HepG2 (cell line): ENCODE results near the gene ZNF526. TPM values are rescaled to one million over a fixed set of nuclear protein-coding genes. Genes with fewer than 3 reads are reported as not detected.

Experiments used
- CHCHD3 ChIP-seq: sonication (generic); formaldehyde crosslinking; IDR thresholded peaks from 2 replicates; pipeline ENCODE4 v1.8.0; 2022; ENCODE audit warnings: mild to moderate bottlenecking, missing genetic modification reagents, moderate library complexity
- DPF2 ChIP-seq: sonication (generic); formaldehyde crosslinking; IDR thresholded peaks from 2 replicates; pipeline ENCODE4 v1.4.0; 2020; ENCODE audit warnings: mild to moderate bottlenecking, low read depth, missing genetic modification reagents, borderline replicate concordance
- HNRNPK ChIP-seq: fragments of 200-400 bp; formaldehyde crosslinking; IDR thresholded peaks from 2 replicates; pipeline ENCODE4 v1.6.1; 2018; ENCODE audit warnings: low read length, low read depth, moderate library complexity, mild to moderate bottlenecking; ENCODE audit not compliant: poor library complexity, severe bottlenecking
- KDM5B ChIP-seq: sonication (generic); formaldehyde crosslinking; IDR thresholded peaks from 2 replicates; pipeline ENCODE4 v1.4.0; 2020; ENCODE audit warnings: missing genetic modification reagents, mild to moderate bottlenecking, borderline replicate concordance
- MAF1 ChIP-seq: sonication (generic); formaldehyde crosslinking; IDR thresholded peaks from 2 replicates; pipeline ENCODE4 v1.5.0; 2020; ENCODE audit warnings: missing genetic modification reagents, borderline replicate concordance
- NR2F6 ChIP-seq, 2 experiments: IDR thresholded peaks; 2 replicates each; pipeline ENCODE4 v1.6.1; 2016; ENCODE audit warnings: antibody characterized with exemption in 1 of 2, mild to moderate bottlenecking in 1 of 2
- PHF8 ChIP-seq: sonication (generic); formaldehyde crosslinking; IDR thresholded peaks from 2 replicates; pipeline ENCODE4 v1.5.0; 2020; ENCODE audit warnings: missing genetic modification reagents
- RBFOX2 ChIP-seq: fragments of 200-400 bp; formaldehyde crosslinking; IDR thresholded peaks from 2 replicates; pipeline ENCODE4 v1.6.1; 2017; ENCODE audit warnings: low read depth, mild to moderate bottlenecking, low read length
- SKI ChIP-seq: fragments of 450-650 bp; IDR thresholded peaks from one replicate; pipeline ENCODE4 v1.6.1; 2018; ENCODE audit warnings: mild to moderate bottlenecking; ENCODE audit not compliant: partially characterized antibody
- THAP11 ChIP-seq: IDR thresholded peaks from 2 replicates; pipeline ENCODE4 v1.6.1; 2016; ENCODE audit warnings: missing biosample characterization, missing genetic modification reagents
- ZNF264 ChIP-seq: sonication (generic); formaldehyde crosslinking; IDR thresholded peaks from 2 replicates; pipeline ENCODE4 v1.4.0; 2020; ENCODE audit warnings: missing genetic modification reagents
- ZNF44 ChIP-seq: sonication (generic); formaldehyde crosslinking; IDR thresholded peaks from 2 replicates; pipeline ENCODE4 v1.5.1; 2020; ENCODE audit warnings: mild to moderate bottlenecking, missing genetic modification reagents
- polyA plus RNA-seq, 8 experiments: library from polyadenylated mRNA; depleted of rRNA in 3 of 8; stranded (reverse) in 7 of 8; unstranded in 1 of 8; fragments of >200 nt; fragmentation: Illumina TruSeq in 4 of 8; extraction: Trizol in 4 of 8; gene quantifications; 2 replicates each; pipeline versions ENCODE4 v1.2.1 to v1.2.3, GENCODE V29; 2011 to 2016; ENCODE audit warnings: low read depth in 4 of 8, missing spikeins in 1 of 8, mixed read lengths in 1 of 8; ENCODE audit not compliant: insufficient read depth in 1 of 8
- total RNA-seq, 5 experiments: library from RNA; depleted of rRNA; stranded (reverse); fragments of >200 nt; fragmentation: Illumina TruSeq; extraction: Trizol; gene quantifications; 2 replicates each; pipeline ENCODE4 v1.2.3, GENCODE V29; 2016; ENCODE audit warnings: low read depth in 1 of 5
- TF ChIP-seq, protein P1 (sequence below): sonication (generic); formaldehyde crosslinking; IDR thresholded peaks from 2 replicates; pipeline ENCODE4 v1.4.0; 2020; ENCODE audit warnings: missing genetic modification reagents
- TF ChIP-seq, protein P2 (sequence below): sonication (generic); formaldehyde crosslinking; IDR thresholded peaks from 2 replicates; pipeline ENCODE4 v1.8.0; 2022; ENCODE audit warnings: missing genetic modification reagents, mild to moderate bottlenecking, moderate library complexity, borderline replicate concordance
- TF ChIP-seq, protein P3 (sequence below): sonication (generic); formaldehyde crosslinking; IDR thresholded peaks from 2 replicates; pipeline ENCODE4 v1.4.0; 2020; ENCODE audit warnings: low read depth, mild to moderate bottlenecking, missing genetic modification reagents
- TF ChIP-seq, protein P4 (sequence below): IDR thresholded peaks from 2 replicates; pipeline ENCODE4 v1.4.0; 2020; ENCODE audit warnings: mild to moderate bottlenecking, missing genetic modification reagents
- TF ChIP-seq, protein P5 (sequence below): sonication (generic); formaldehyde crosslinking; IDR thresholded peaks from 2 replicates; pipeline ENCODE4 v1.4.0; 2020; ENCODE audit warnings: low read depth, mild to moderate bottlenecking, missing genetic modification reagents

The ZNF526 gene
- total and polyA plus RNA-seq, 2 of the 13 experiments (the other 11 are each of a cell fraction or from before 2014, with no cell fraction given) = 3.3 to 8.4 TPM

DNA sequence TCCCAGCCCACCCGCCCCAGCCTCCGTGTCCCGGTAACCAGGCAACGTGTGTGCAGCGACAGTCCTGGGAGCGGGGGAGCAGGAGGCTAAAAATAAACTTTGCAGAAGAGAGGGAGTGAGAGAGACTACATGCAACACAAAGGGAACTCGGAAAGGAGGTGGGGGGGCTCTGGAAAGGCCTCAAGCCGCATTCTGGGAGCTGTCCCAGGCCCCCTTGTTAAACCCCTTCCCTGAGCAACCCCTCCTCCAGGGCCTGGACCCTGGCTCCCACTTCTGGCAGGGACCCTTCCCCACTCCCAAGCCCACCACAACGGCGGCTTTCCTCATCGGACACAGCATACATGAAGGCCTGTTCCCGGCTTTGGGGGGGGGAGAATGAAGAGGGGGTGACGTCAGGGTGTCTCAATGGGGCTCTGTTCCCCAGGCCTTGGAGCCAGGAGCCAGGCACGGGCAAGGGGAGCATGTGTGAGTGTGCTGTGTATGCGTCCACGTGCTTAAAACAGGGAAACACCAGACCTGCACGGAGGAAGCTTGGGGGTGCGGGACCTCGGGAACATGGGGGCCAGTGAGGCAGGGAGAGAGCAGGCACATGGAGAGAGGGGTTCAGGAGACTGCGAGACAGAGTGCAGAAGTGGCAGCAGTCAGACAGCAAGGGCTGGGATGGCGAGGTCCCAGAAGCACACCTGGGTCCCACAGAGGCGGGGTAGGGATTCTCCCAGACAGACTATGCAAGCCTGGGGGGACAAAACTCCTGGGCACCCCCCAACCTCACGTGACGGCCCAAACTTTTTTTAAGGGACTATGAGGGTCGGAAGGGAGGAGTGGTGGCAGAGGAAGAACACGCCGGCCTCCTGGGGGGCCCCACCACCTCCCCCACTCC lies 32.5 kb downstream of the ZNF526 start (continued):
- TF ChIP-seq, protein P1, sequence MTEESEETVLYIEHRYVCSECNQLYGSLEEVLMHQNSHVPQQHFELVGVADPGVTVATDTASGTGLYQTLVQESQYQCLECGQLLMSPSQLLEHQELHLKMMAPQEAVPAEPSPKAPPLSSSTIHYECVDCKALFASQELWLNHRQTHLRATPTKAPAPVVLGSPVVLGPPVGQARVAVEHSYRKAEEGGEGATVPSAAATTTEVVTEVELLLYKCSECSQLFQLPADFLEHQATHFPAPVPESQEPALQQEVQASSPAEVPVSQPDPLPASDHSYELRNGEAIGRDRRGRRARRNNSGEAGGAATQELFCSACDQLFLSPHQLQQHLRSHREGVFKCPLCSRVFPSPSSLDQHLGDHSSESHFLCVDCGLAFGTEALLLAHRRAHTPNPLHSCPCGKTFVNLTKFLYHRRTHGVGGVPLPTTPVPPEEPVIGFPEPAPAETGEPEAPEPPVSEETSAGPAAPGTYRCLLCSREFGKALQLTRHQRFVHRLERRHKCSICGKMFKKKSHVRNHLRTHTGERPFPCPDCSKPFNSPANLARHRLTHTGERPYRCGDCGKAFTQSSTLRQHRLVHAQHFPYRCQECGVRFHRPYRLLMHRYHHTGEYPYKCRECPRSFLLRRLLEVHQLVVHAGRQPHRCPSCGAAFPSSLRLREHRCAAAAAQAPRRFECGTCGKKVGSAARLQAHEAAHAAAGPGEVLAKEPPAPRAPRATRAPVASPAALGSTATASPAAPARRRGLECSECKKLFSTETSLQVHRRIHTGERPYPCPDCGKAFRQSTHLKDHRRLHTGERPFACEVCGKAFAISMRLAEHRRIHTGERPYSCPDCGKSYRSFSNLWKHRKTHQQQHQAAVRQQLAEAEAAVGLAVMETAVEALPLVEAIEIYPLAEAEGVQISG (CRISPR knock-in tag) = no peak
- no peak for TF ChIP-seq DPF2 (CRISPR knock-in tag)
- no peak for TF ChIP-seq ZNF44 (CRISPR knock-in tag)
- no peak for TF ChIP-seq KDM5B (CRISPR knock-in tag)
- no peak for TF ChIP-seq CHCHD3 (CRISPR knock-in tag)
- no peak for TF ChIP-seq NR2F6 (IDR thresholded peaks at IDR 0.05)
- TF ChIP-seq NR2F6 (CRISPR knock-in tag; IDR thresholded peaks at IDR 0.05) = no peak
- TF ChIP-seq, protein P2, sequence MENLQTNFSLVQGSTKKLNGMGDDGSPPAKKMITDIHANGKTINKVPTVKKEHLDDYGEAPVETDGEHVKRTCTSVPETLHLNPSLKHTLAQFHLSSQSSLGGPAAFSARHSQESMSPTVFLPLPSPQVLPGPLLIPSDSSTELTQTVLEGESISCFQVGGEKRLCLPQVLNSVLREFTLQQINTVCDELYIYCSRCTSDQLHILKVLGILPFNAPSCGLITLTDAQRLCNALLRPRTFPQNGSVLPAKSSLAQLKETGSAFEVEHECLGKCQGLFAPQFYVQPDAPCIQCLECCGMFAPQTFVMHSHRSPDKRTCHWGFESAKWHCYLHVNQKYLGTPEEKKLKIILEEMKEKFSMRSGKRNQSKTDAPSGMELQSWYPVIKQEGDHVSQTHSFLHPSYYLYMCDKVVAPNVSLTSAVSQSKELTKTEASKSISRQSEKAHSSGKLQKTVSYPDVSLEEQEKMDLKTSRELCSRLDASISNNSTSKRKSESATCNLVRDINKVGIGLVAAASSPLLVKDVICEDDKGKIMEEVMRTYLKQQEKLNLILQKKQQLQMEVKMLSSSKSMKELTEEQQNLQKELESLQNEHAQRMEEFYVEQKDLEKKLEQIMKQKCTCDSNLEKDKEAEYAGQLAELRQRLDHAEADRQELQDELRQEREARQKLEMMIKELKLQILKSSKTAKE = no peak
- TF ChIP-seq, protein P3, sequence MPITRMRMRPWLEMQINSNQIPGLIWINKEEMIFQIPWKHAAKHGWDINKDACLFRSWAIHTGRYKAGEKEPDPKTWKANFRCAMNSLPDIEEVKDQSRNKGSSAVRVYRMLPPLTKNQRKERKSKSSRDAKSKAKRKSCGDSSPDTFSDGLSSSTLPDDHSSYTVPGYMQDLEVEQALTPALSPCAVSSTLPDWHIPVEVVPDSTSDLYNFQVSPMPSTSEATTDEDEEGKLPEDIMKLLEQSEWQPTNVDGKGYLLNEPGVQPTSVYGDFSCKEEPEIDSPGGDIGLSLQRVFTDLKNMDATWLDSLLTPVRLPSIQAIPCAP (CRISPR knock-in tag) = no peak
- TF ChIP-seq ZNF264 (CRISPR knock-in tag) = no peak
- TF ChIP-seq HNRNPK = no peak
- no peak for TF ChIP-seq SKI
- TF ChIP-seq, protein P4, sequence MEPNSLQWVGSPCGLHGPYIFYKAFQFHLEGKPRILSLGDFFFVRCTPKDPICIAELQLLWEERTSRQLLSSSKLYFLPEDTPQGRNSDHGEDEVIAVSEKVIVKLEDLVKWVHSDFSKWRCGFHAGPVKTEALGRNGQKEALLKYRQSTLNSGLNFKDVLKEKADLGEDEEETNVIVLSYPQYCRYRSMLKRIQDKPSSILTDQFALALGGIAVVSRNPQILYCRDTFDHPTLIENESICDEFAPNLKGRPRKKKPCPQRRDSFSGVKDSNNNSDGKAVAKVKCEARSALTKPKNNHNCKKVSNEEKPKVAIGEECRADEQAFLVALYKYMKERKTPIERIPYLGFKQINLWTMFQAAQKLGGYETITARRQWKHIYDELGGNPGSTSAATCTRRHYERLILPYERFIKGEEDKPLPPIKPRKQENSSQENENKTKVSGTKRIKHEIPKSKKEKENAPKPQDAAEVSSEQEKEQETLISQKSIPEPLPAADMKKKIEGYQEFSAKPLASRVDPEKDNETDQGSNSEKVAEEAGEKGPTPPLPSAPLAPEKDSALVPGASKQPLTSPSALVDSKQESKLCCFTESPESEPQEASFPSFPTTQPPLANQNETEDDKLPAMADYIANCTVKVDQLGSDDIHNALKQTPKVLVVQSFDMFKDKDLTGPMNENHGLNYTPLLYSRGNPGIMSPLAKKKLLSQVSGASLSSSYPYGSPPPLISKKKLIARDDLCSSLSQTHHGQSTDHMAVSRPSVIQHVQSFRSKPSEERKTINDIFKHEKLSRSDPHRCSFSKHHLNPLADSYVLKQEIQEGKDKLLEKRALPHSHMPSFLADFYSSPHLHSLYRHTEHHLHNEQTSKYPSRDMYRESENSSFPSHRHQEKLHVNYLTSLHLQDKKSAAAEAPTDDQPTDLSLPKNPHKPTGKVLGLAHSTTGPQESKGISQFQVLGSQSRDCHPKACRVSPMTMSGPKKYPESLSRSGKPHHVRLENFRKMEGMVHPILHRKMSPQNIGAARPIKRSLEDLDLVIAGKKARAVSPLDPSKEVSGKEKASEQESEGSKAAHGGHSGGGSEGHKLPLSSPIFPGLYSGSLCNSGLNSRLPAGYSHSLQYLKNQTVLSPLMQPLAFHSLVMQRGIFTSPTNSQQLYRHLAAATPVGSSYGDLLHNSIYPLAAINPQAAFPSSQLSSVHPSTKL (CRISPR knock-in tag) = no peak
- TF ChIP-seq, protein P5, sequence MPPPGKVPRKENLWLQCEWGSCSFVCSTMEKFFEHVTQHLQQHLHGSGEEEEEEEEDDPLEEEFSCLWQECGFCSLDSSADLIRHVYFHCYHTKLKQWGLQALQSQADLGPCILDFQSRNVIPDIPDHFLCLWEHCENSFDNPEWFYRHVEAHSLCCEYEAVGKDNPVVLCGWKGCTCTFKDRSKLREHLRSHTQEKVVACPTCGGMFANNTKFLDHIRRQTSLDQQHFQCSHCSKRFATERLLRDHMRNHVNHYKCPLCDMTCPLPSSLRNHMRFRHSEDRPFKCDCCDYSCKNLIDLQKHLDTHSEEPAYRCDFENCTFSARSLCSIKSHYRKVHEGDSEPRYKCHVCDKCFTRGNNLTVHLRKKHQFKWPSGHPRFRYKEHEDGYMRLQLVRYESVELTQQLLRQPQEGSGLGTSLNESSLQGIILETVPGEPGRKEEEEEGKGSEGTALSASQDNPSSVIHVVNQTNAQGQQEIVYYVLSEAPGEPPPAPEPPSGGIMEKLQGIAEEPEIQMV = no peak
- TF ChIP-seq RBFOX2 = peak; percentile 45; the same call in 1 of the 2 replicates
- no peak for TF ChIP-seq MAF1
- no peak for TF ChIP-seq THAP11 (CRISPR knock-in tag)
- TF ChIP-seq PHF8 (CRISPR knock-in tag) = peak; percentile 28; the same call in 1 of the 2 replicates
